Measurements from ENCODE around the gene MRPL20.

Gene MRPL20

GRCh38 chr1:1361233-1361981, 45.7 kb downstream of the MRPL20 start:
- no peak for DNase-seq (ENCODE audit: low read depth in 2 of 2)

- DNase-seq (ENCODE audit: low read depth in 2 of 2) = no peak
Observed at GRCh38 chr1:1360506-1361169, 46.5 kb downstream of the MRPL20 start.

- DNase-seq (ENCODE audit: low read depth in 2 of 2) = no peak
Observed at GRCh38 chr1:1359664-1360468, 47.2 kb downstream of the MRPL20 start.

GRCh38 chr1:1359308-1359663, 47.8 kb downstream of the MRPL20 start:
- DNase-seq (ENCODE audit: low read depth in 2 of 2) = no peak

GRCh38 chr1:1358433-1359271, 48.4 kb downstream of the MRPL20 start, which contains the start of gene MXRA8:
MXRA8 (minus strand) TSS chr1:1358555; CDS start chr1:1358504, 51 bp downstream.
- DNase-seq (ENCODE audit: low read depth in 2 of 2) = no peak

- no peak for DNase-seq (ENCODE audit: low read depth in 2 of 2)
Observed at GRCh38 chr1:1357871-1358432, 49.1 kb downstream of the MRPL20 start.

GRCh38 chr1:1356796-1357401, 50.2 kb downstream of the MRPL20 start:
- no peak for DNase-seq (ENCODE audit: low read depth in 2 of 2)

GRCh38 chr1:1356166-1356795, 50.8 kb downstream of the MRPL20 start:
- DNase-seq (ENCODE audit: low read depth in 2 of 2) = no peak

- DNase-seq (ENCODE audit: low read depth in 2 of 2) = no peak
Observed at GRCh38 chr1:1355416-1355815, 51.7 kb downstream of the MRPL20 start.

- no peak for DNase-seq (ENCODE audit: low read depth in 2 of 2)
Observed at GRCh38 chr1:1354271-1355247, 52.5 kb downstream of the MRPL20 start.

- no peak for DNase-seq (ENCODE audit: low read depth in 2 of 2)
Observed at GRCh38 chr1:1353389-1354151, 53.5 kb downstream of the MRPL20 start.

GRCh38 chr1:1352786-1353388, 54.2 kb downstream of the MRPL20 start:
- DNase-seq (ENCODE audit: low read depth in 2 of 2) = no peak

Data from stimulated activated CD4-positive, alpha-beta T cell treated with anti-CD3 and anti-CD28 coated beads, Interleukin-15, amount 100 ng/mL, for 48 hours (primary cell).